Measurements from ENCODE around the gene ZSCAN16.
"Not testable (repeated sequence)": the region's sequence is repeated elsewhere in the genome, so short reads cannot be mapped to it uniquely, and the experiment has no call there.

Gene ZSCAN16

DNA sequence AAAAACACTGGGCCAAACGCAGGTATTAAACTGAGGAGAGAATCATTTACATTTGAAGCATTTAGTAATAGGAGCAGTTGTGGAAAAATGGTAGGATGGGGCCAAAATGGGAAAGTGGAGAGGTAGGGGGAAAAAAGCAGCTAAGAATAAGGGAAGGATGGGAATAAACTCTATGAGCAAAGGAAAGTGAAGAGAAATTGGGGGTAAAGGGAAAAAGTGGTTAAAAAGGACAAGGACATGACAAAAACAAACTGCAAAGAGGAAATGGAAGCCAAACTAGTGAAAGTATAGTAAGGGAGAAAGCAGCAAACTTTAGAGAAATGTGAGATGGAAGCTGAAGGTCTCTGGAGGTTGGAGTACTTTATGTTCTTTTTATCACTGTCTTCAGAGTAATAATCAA lies 6.2 kb upstream of the ZSCAN16 start:
- no peaks in the 10 kb centered on the region for H3K4me1 ChIP-seq (ENCODE audit: low read length)
- TF ChIP-seq EZH2 (optimal IDR thresholded peaks at IDR 0.05; ENCODE audit: low read depth, low read length): no peak
- H3K79me2 ChIP-seq (ENCODE audit: low read length): no peaks in the 10 kb centered on the region
- no peak overlapping the region for H3K4me2 ChIP-seq (ENCODE audit: low read depth, low read length)
- no peaks in the 10 kb centered on the region for H4K20me1 ChIP-seq (ENCODE audit: insufficient read depth, low read length)
- DNase-seq: no peak
- H3K27me3 ChIP-seq (replicated peaks; ENCODE audit: insufficient read depth, low read length): no peaks in the 10 kb centered on the region
- H3K9ac ChIP-seq (ENCODE audit: low read length): no peak overlapping the region
- no peaks in the 10 kb centered on the region for H3F3A ChIP-seq (ENCODE audit: insufficient read depth, low read length)
- no peak overlapping the region for H3K4me3 ChIP-seq (ENCODE audit: low read length)
- no peak overlapping the region for H2AFZ ChIP-seq (ENCODE audit: low read length)
- H3K36me3 ChIP-seq (replicated peaks; ENCODE audit: insufficient read depth, low read length): no peaks in the 10 kb centered on the region
- no peaks in the 10 kb centered on the region for H3K9me3 ChIP-seq (replicated peaks; ENCODE audit: insufficient read depth, low read length)
- no peak overlapping the region for H3K27ac ChIP-seq (ENCODE audit: low read length)
- H3K9me2 ChIP-seq (replicated peaks; ENCODE audit: insufficient read depth, low read length): no peaks in the 10 kb centered on the region

- no peaks in the 10 kb centered on the region for H3K9me3 ChIP-seq (replicated peaks; ENCODE audit: insufficient read depth, low read length)
- peaks cover 10% of the 10 kb centered on the region for H3F3A ChIP-seq (ENCODE audit: insufficient read depth, low read length)
- H3K27me3 ChIP-seq (replicated peaks; ENCODE audit: insufficient read depth, low read length): no peaks in the 10 kb centered on the region
- H3K27ac ChIP-seq (ENCODE audit: low read length): no peak overlapping the region
- H3K4me2 ChIP-seq (ENCODE audit: low read depth, low read length): no peak overlapping the region
- DNase-seq: no peak
- peaks cover 15% of the 10 kb centered on the region for H3K4me1 ChIP-seq (ENCODE audit: low read length)
- H4K20me1 ChIP-seq (ENCODE audit: insufficient read depth, low read length): no peaks in the 10 kb centered on the region
- H3K9ac ChIP-seq (ENCODE audit: low read length): no peak overlapping the region
- H3K36me3 ChIP-seq (replicated peaks; ENCODE audit: insufficient read depth, low read length): no peaks in the 10 kb centered on the region
- TF ChIP-seq EZH2 (optimal IDR thresholded peaks at IDR 0.05; ENCODE audit: low read depth, low read length) (no peak), EZH2phosphoT487 (IDR thresholded peaks at IDR 0.05; ENCODE audit: low read length) (no peak)
- TF ChIP-seq, protein P1, sequence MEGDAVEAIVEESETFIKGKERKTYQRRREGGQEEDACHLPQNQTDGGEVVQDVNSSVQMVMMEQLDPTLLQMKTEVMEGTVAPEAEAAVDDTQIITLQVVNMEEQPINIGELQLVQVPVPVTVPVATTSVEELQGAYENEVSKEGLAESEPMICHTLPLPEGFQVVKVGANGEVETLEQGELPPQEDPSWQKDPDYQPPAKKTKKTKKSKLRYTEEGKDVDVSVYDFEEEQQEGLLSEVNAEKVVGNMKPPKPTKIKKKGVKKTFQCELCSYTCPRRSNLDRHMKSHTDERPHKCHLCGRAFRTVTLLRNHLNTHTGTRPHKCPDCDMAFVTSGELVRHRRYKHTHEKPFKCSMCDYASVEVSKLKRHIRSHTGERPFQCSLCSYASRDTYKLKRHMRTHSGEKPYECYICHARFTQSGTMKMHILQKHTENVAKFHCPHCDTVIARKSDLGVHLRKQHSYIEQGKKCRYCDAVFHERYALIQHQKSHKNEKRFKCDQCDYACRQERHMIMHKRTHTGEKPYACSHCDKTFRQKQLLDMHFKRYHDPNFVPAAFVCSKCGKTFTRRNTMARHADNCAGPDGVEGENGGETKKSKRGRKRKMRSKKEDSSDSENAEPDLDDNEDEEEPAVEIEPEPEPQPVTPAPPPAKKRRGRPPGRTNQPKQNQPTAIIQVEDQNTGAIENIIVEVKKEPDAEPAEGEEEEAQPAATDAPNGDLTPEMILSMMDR (IDR thresholded peaks at IDR 0.05; ENCODE audit: low read length): no peak
- H2AFZ ChIP-seq (ENCODE audit: low read length): no peak overlapping the region
- H3K4me3 ChIP-seq (ENCODE audit: low read length): no peak overlapping the region
- peaks cover 20% of the 10 kb centered on the region for H3K79me2 ChIP-seq (ENCODE audit: low read length)
- no peaks in the 10 kb centered on the region for H3K9me2 ChIP-seq (replicated peaks; ENCODE audit: insufficient read depth, low read length)
These were observed 2.5 kb upstream of the ZSCAN16 start for GRCh38 chr6:28121876-28122275.

GRCh38 chr6:28122283-28122682 lies 2.1 kb upstream of the ZSCAN16 start:
- not testable (repeated sequence) for H4K20me1 ChIP-seq (ENCODE audit: insufficient read depth, low read length); H3K27me3 ChIP-seq (replicated peaks; ENCODE audit: insufficient read depth, low read length); H3K4me2 ChIP-seq (ENCODE audit: low read depth, low read length); H3K27ac ChIP-seq (ENCODE audit: low read length); DNase-seq; H3K9me3 ChIP-seq (replicated peaks; ENCODE audit: insufficient read depth, low read length); H3K4me3 ChIP-seq (ENCODE audit: low read length); H3K9ac ChIP-seq (ENCODE audit: low read length); H3F3A ChIP-seq (ENCODE audit: insufficient read depth, low read length); H3K36me3 ChIP-seq (replicated peaks; ENCODE audit: insufficient read depth, low read length); H3K9me2 ChIP-seq (replicated peaks; ENCODE audit: insufficient read depth, low read length); H2AFZ ChIP-seq (ENCODE audit: low read length)
- Histone ChIP-seq H3K79me2 (ENCODE audit: low read length) (peaks cover 24% of the 10 kb centered on the region), H3K4me1 (ENCODE audit: low read length) (peaks cover 15% of the 10 kb centered on the region)

GRCh38 chr6:28124971-28125353 lies 553 bp downstream of the ZSCAN16 start:
- H3K27ac ChIP-seq (ENCODE audit: low read length): peak overlapping the region; percentile 55; the same call in 1 of the 2 replicates
- H3K79me2 ChIP-seq (ENCODE audit: low read length): peaks cover 49% of the 10 kb centered on the region
- H3K9me3 ChIP-seq (replicated peaks; ENCODE audit: insufficient read depth, low read length): no peaks in the 10 kb centered on the region
- peak overlapping the region; percentile 93 for H3K4me2 ChIP-seq (ENCODE audit: low read depth, low read length)
- no peaks in the 10 kb centered on the region; the same call in 1 of the 2 replicates for H3K36me3 ChIP-seq (replicated peaks; ENCODE audit: insufficient read depth, low read length)
- TF ChIP-seq EZH2phosphoT487 (IDR thresholded peaks at IDR 0.05; ENCODE audit: low read length): no peak
- TF ChIP-seq, protein P1 (IDR thresholded peaks at IDR 0.05; ENCODE audit: low read length): no peak
- no peak for TF ChIP-seq EZH2 (optimal IDR thresholded peaks at IDR 0.05; ENCODE audit: low read depth, low read length)
- H4K20me1 ChIP-seq (ENCODE audit: insufficient read depth, low read length): no peaks in the 10 kb centered on the region
- DNase-seq: no peak
- peaks cover 10% of the 10 kb centered on the region for H3F3A ChIP-seq (ENCODE audit: insufficient read depth, low read length)
- H3K27me3 ChIP-seq (replicated peaks; ENCODE audit: insufficient read depth, low read length): no peaks in the 10 kb centered on the region
- H3K4me1 ChIP-seq (ENCODE audit: low read length): peaks cover 15% of the 10 kb centered on the region
- H2AFZ ChIP-seq (ENCODE audit: low read length): peak overlapping the region; percentile 87
- peak overlapping the region; percentile 60; the same call in 1 of the 2 replicates for H3K9ac ChIP-seq (ENCODE audit: low read length)
- peak overlapping the region; percentile 74 for H3K4me3 ChIP-seq (ENCODE audit: low read length)
- H3K9me2 ChIP-seq (replicated peaks; ENCODE audit: insufficient read depth, low read length): no peaks in the 10 kb centered on the region
